ENCODE measurements around the gene GLOD5. TPM values are rescaled to one million over a fixed set of nuclear protein-coding genes. Genes with fewer than 3 reads are reported as not detected.

Gene GLOD5
- not detected for total RNA-seq
- polyA plus RNA-seq, result 1 to 10 TPM in 1 of 2 donors, not detected in 1; 5.3 TPM
- long read RNA-seq, donor 1, result 0 reads
- long read RNA-seq, donor 2, result 0 reads

DNA sequence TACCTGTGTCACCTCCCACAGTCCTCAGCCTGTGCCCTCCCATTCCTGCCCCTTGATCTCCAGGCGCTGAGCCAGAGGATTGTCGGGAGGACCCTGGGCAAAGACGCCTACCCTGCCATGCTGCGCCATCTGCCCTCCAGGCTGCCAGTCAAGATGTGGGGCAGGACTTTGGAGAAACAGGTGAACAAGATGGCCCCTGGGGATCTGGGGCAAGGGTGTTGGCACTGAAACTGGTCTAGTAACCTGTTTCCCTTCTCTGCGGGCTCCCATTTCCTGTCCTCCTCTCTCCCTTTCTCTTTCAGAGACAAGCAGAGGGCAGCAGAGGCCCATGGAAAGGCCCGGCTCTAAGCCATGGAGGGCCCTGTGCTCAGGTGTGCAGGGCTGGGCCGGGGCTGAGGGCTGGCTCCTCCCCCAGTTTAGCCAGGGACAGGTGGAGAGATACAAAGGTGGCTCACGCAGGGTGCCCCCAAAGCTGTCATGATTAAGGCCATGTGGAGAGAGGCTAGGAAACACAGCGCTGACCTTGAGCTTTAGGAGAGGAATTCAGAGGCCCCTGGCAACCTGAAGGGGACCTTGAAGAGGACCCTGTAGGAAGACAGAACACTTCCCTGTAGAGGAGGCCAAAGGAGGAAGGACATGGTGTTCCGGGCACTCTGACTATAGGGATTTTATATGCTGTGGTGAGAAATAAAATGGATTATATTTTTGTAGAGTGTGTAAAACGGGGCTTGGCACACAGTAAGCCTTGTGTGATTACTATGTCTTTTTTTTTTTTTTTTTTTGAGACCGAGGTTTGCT is at the start of gene GLOD5:
TSS of gene GLOD5 (plus strand) at position 74 of the 798 bp plus-strand sequence. CDS start at position 118, 44 bp downstream.
- 47 to 53% methylated on average over 11 to 12 of the region's 12 CpGs for WGBS, 2 donors
- no peaks in the 10 kb centered on the region for H3K27me3 ChIP-seq (ENCODE audit: control insufficient read depth in 1 of 2, insufficient read depth in 2 of 2, low read length in 1 of 2)
- no peak for DNase-seq
- no peaks in the 10 kb centered on the region for H3K36me3 ChIP-seq (ENCODE audit: control insufficient read depth in 1 of 2, insufficient read depth in 2 of 2, low read length in 1 of 2)
- intact Hi-C loops (cut with DNase I), result no loop called here
- no peak for ATAC-seq (ENCODE audit: low FRiP score)
- H3K27ac ChIP-seq (ENCODE audit: low read depth in 1 of 2, low read length in 2 of 2), result no peak within 1 kb of the TSS
- H3K4me3 ChIP-seq (ENCODE audit: low read length in 2 of 2), result no peak within 1 kb of the TSS
- H3K4me1 ChIP-seq (ENCODE audit: control insufficient read depth in 1 of 2, insufficient read depth in 2 of 2, low read length in 2 of 2), result no peaks in the 10 kb centered on the region
- H3K9me3 ChIP-seq (ENCODE audit: control insufficient read depth, low read length), result no peaks in the 10 kb centered on the region

DNA sequence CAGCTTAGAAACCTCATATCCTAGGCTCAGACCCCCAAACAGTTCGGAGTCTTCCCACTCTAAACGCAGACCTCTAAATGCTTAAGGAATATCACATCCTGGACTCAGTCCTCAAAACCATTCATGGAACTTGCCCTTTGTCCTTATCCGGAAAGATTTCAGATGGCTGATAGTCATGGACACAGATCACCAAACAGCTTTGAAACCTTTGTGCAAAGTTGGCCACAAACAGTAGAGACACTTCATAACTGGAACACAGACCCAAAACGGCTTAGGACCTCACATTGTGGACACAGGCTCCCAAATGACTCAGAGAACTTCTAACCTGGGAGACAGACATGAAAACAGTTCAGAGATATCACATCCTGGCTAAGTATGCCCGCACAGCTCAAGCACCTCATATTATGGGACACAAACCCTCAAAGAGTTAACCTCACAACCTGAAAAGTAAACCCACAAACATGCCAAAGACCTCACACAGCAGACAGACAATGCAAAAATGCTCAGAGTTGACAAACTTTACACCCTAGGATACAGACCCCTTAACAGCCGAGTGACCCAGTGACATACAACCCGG is 49.5 kb upstream of the GLOD5 start:
- Histone ChIP-seq H3K27ac (ENCODE audit: low read depth in 1 of 2, low read length in 2 of 2) (peak overlapping the region in 1 of 2 donors; percentile 42), H3K4me3 (ENCODE audit: low read length in 2 of 2) (no peak overlapping the region), H3K4me1 (ENCODE audit: control insufficient read depth in 1 of 2, insufficient read depth in 2 of 2, low read length in 2 of 2) (no peaks in the 10 kb centered on the region), H3K27me3 (ENCODE audit: control insufficient read depth in 1 of 2, insufficient read depth in 2 of 2, low read length in 1 of 2) (no peaks in the 10 kb centered on the region), H3K36me3 (ENCODE audit: control insufficient read depth in 1 of 2, insufficient read depth in 2 of 2, low read length in 1 of 2) (no peaks in the 10 kb centered on the region), H3K9me3 (ENCODE audit: control insufficient read depth, low read length) (no peaks in the 10 kb centered on the region)
- DNase-seq (no peak), ATAC-seq (ENCODE audit: low FRiP score) (no peak)
- intact Hi-C loops (cut with DNase I), result no loop called here
- 71 to 74% methylated on average over 7 of the region's 7 CpGs for WGBS, 2 donors

GRCh38 chrX:48713847-48714246 is 47.7 kb upstream of the GLOD5 start:
- intact Hi-C loops (cut with DNase I), result no loop called here
- Histone ChIP-seq H3K4me3 (ENCODE audit: low read length in 2 of 2) (no peak overlapping the region), H3K27me3 (ENCODE audit: control insufficient read depth in 1 of 2, insufficient read depth in 2 of 2, low read length in 1 of 2) (no peaks in the 10 kb centered on the region), H3K9me3 (ENCODE audit: control insufficient read depth, low read length) (no peaks in the 10 kb centered on the region), H3K36me3 (ENCODE audit: control insufficient read depth in 1 of 2, insufficient read depth in 2 of 2, low read length in 1 of 2) (no peaks in the 10 kb centered on the region), H3K4me1 (ENCODE audit: control insufficient read depth in 1 of 2, insufficient read depth in 2 of 2, low read length in 2 of 2) (no peaks in the 10 kb centered on the region), H3K27ac (ENCODE audit: low read depth in 1 of 2, low read length in 2 of 2) (no peak overlapping the region)
- DNase-seq, result no peak
- 87 to 98% methylated on average over 2 of the region's 2 CpGs for WGBS, 2 donors
- ATAC-seq (ENCODE audit: low FRiP score), result no peak

DNA sequence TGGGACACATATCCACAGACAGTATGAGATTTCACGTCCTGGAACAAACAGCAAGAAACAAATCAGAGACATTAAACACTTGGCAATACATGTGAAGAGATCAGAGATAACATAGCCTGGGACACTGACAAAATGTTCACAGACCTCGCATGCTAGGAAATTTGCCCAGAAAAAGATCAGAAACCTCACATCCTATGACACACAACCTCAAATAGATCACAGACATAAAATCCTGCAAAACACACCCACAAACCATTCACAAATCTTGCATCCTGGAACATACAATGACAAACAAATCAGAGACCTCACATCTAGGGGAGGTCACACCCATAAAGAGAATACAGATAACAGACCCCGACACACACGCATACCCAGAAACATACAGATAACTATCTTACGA is 47.0 kb upstream of the GLOD5 start:
- ATAC-seq (ENCODE audit: low FRiP score), result no peak
- no peak overlapping the region for H3K4me3 ChIP-seq (ENCODE audit: low read length in 2 of 2)
- H3K4me1 ChIP-seq (ENCODE audit: control insufficient read depth in 1 of 2, insufficient read depth in 2 of 2, low read length in 2 of 2), result no peaks in the 10 kb centered on the region
- no peak for DNase-seq
- H3K27me3 ChIP-seq (ENCODE audit: control insufficient read depth in 1 of 2, insufficient read depth in 2 of 2, low read length in 1 of 2), result no peaks in the 10 kb centered on the region
- H3K36me3 ChIP-seq (ENCODE audit: control insufficient read depth in 1 of 2, insufficient read depth in 2 of 2, low read length in 1 of 2), result no peaks in the 10 kb centered on the region
- intact Hi-C loops (cut with DNase I), result no loop called here
- no peak overlapping the region for H3K27ac ChIP-seq (ENCODE audit: low read depth in 1 of 2, low read length in 2 of 2)
- no peaks in the 10 kb centered on the region for H3K9me3 ChIP-seq (ENCODE audit: control insufficient read depth, low read length)
- 81% methylated on average over 5 of the region's 5 CpGs for WGBS, 2 donors

DNA sequence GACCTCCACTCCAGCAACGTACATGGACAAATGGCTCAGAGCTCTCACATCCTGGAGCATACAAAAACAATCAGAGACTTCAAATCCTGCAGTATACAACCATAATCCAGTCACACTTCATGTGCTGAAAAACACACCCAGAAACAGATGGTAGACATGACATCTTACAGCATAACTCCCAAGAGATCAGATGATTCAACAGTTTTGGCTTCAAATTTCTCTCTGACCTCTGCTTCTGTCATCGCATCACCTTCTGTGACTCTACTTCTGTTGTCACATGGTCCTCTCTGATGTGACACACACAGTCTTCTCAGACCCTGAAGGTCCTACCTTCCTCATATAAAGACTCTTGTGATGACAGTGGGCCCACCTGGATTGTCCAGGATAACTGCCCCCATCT is 46.5 kb upstream of the GLOD5 start:
- DNase-seq (no peak), ATAC-seq (ENCODE audit: low FRiP score) (no peak)
- no peaks in the 10 kb centered on the region for H3K36me3 ChIP-seq (ENCODE audit: control insufficient read depth in 1 of 2, insufficient read depth in 2 of 2, low read length in 1 of 2)
- 60 to 73% methylated on average over 2 of the region's 2 CpGs for WGBS, 2 donors
- intact Hi-C loops (cut with DNase I), result no loop called here
- no peak overlapping the region for H3K4me3 ChIP-seq (ENCODE audit: low read length in 2 of 2)
- no peaks in the 10 kb centered on the region for H3K27me3 ChIP-seq (ENCODE audit: control insufficient read depth in 1 of 2, insufficient read depth in 2 of 2, low read length in 1 of 2)
- H3K27ac ChIP-seq (ENCODE audit: low read depth in 1 of 2, low read length in 2 of 2), result no peak overlapping the region
- no peaks in the 10 kb centered on the region for H3K4me1 ChIP-seq (ENCODE audit: control insufficient read depth in 1 of 2, insufficient read depth in 2 of 2, low read length in 2 of 2)
- no peaks in the 10 kb centered on the region for H3K9me3 ChIP-seq (ENCODE audit: control insufficient read depth, low read length)

DNA sequence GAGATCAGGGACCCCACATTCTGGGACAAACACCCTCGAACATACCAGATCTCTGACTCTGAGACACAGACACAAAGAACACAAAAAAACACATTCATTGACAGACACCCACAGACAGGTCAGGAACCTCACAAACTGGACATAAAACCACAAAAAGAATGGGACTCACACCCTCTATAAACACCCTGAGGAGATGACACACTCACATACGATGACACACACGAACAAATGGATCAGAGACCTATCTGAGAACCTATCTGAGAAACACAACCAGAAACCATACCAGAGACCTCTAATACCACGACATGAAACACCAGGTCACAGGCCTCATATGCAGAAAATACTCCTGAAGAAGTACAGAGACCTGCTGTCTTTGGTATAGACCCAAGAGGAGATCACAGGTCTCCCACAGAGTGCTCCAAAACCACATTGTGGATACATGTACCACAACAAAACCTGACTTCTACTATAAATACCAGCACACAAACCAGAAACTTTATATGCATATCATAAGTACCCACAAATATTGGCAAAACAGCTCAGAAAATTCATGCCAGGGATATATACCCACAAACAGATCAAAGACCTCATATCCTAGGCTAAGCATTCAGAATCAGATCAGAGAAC is 45.6 kb upstream of the GLOD5 start:
- WGBS, 2 donors, result 72 to 83% methylated on average over 4 of the region's 4 CpGs

DNA sequence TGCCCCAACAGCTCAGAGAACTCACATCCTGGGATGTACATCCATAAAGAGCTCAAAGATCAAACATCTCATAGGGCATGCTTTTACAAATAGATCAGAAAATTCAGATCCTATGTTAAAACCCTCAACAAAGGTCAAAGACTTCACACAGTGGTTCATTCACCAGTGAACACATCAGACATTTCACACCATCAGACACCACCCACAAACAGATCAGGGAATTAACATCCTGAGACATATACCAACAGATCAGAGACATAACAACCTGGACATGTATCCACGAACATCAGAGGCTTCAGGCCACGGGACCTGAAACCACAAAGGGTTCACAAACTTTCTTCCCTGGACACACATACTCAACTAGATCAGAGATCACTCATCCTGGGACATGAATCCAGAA is 41.6 kb upstream of the GLOD5 start:
- no peak for DNase-seq
- no peak overlapping the region for H3K27ac ChIP-seq (ENCODE audit: low read depth in 1 of 2, low read length in 2 of 2)
- no peak for ATAC-seq (ENCODE audit: low FRiP score)
- WGBS, 2 donors, result 62 to 82% methylated on average over 2 of the region's 2 CpGs
- no peaks in the 10 kb centered on the region for H3K27me3 ChIP-seq (ENCODE audit: control insufficient read depth in 1 of 2, insufficient read depth in 2 of 2, low read length in 1 of 2)
- H3K36me3 ChIP-seq (ENCODE audit: control insufficient read depth in 1 of 2, insufficient read depth in 2 of 2, low read length in 1 of 2), result no peaks in the 10 kb centered on the region
- no peaks in the 10 kb centered on the region for H3K4me1 ChIP-seq (ENCODE audit: control insufficient read depth in 1 of 2, insufficient read depth in 2 of 2, low read length in 2 of 2)
- intact Hi-C loops (cut with DNase I), result no loop called here
- H3K9me3 ChIP-seq (ENCODE audit: control insufficient read depth, low read length), result no peaks in the 10 kb centered on the region
- H3K4me3 ChIP-seq (ENCODE audit: low read length in 2 of 2), result no peak overlapping the region

More for the DNA sequence above, 45.6 kb upstream of the GLOD5 start:
- H3K27ac ChIP-seq (ENCODE audit: low read depth in 1 of 2, low read length in 2 of 2), result no peak overlapping the region
- no peaks in the 10 kb centered on the region for H3K9me3 ChIP-seq (ENCODE audit: control insufficient read depth, low read length)
- no peak overlapping the region for H3K4me3 ChIP-seq (ENCODE audit: low read length in 2 of 2)
- ATAC-seq (ENCODE audit: low FRiP score) (no peak), DNase-seq (no peak)
- no peaks in the 10 kb centered on the region for H3K36me3 ChIP-seq (ENCODE audit: control insufficient read depth in 1 of 2, insufficient read depth in 2 of 2, low read length in 1 of 2)
- intact Hi-C loops (cut with DNase I), result no loop called here
- H3K4me1 ChIP-seq (ENCODE audit: control insufficient read depth in 1 of 2, insufficient read depth in 2 of 2, low read length in 2 of 2), result no peaks in the 10 kb centered on the region
- H3K27me3 ChIP-seq (ENCODE audit: control insufficient read depth in 1 of 2, insufficient read depth in 2 of 2, low read length in 1 of 2), result no peaks in the 10 kb centered on the region

DNA sequence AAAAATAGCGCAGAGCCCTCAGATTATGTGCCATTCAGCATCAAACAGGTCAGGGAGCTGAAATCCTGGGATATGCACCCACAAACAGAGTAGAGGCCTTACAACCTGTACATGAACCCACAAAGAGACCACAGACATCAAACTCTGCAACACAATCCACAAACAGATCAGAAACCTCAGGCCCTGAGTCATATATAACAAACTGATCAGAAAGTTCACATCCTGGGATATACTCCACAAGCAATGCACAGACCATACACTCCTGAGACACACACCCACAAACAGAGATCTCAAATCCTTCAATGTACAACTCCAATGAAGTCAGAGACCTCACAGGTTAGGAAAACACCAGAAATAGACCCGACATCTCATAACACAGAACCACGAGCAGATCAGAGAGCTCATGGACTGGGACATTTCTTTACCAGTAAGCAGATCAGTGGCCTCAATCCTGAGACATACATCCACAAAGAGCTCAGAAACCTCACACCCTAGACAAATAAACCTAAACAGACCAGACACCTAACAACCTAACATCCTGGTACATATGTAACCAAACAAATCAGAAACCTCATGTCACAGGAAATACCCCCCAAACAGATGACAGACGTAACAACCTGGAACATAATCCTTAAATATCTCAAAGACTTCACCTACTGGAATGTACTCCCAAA is 40.8 kb upstream of the GLOD5 start:
- ATAC-seq (ENCODE audit: low FRiP score), result no peak
- intact Hi-C loops (cut with DNase I), result no loop called here
- no peak overlapping the region for H3K4me3 ChIP-seq (ENCODE audit: low read length in 2 of 2)
- no peak for DNase-seq
- H3K27ac ChIP-seq (ENCODE audit: low read depth in 1 of 2, low read length in 2 of 2), result no peak overlapping the region
- no peaks in the 10 kb centered on the region for H3K36me3 ChIP-seq (ENCODE audit: control insufficient read depth in 1 of 2, insufficient read depth in 2 of 2, low read length in 1 of 2)
- no peaks in the 10 kb centered on the region for H3K9me3 ChIP-seq (ENCODE audit: control insufficient read depth, low read length)
- 59 to 79% methylated on average over 4 of the region's 4 CpGs for WGBS, 2 donors
- H3K27me3 ChIP-seq (ENCODE audit: control insufficient read depth in 1 of 2, insufficient read depth in 2 of 2, low read length in 1 of 2), result no peaks in the 10 kb centered on the region
- no peaks in the 10 kb centered on the region for H3K4me1 ChIP-seq (ENCODE audit: control insufficient read depth in 1 of 2, insufficient read depth in 2 of 2, low read length in 2 of 2)
